ENCODE data around the gene C11orf65.

DNA sequence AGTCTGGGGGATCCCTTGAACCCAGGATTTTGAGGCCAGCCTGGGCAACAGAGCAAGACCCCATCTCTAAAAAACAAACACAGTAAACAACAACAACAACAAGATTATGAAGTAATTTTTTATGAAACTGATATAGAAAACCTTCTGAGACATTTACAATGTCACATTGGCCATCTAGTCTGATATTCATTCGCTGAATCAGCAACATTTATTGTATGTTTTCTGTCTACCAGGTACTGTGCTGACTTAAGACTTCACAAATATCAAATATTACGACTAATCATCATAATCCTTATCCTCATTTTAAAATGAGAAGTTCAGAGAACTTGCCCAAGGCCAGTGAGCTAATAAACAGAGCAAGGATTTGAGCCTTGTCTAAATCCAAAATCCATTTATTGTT is 123.6 kb downstream of the C11orf65 start:
- TF ChIP-seq, protein P1, sequence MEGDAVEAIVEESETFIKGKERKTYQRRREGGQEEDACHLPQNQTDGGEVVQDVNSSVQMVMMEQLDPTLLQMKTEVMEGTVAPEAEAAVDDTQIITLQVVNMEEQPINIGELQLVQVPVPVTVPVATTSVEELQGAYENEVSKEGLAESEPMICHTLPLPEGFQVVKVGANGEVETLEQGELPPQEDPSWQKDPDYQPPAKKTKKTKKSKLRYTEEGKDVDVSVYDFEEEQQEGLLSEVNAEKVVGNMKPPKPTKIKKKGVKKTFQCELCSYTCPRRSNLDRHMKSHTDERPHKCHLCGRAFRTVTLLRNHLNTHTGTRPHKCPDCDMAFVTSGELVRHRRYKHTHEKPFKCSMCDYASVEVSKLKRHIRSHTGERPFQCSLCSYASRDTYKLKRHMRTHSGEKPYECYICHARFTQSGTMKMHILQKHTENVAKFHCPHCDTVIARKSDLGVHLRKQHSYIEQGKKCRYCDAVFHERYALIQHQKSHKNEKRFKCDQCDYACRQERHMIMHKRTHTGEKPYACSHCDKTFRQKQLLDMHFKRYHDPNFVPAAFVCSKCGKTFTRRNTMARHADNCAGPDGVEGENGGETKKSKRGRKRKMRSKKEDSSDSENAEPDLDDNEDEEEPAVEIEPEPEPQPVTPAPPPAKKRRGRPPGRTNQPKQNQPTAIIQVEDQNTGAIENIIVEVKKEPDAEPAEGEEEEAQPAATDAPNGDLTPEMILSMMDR (IDR thresholded peaks at IDR 0.05) = no peak
- TF ChIP-seq POLR2A (IDR thresholded peaks at IDR 0.05) = no peak
